ENCODE results near the gene ERBB2.

DNA sequence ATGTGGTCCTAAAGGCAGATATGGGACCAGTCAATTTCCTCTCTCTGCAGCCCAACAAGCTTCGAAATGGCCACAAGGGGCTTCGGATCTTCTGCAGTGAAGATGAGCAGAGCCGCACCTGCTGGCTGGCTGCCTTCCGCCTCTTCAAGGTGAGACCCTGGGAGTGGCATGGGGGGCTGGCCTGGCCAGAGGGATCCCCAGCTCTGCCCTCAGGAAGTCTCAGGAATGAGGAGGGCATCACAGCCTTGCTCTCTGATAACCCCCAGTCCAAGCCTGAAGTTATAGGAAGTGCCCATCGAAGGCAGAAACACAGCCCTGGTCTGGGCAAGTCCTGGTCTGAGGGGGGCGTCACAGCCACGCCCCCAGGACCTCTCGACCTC is 45.0 kb downstream of the ERBB2 start:
- TF ChIP-seq EZH2 (IDR thresholded peaks at IDR 0.05; ENCODE audit: insufficient read depth, poor library complexity, severe bottlenecking): no peak
- TF ChIP-seq EZH2phosphoT487 (IDR thresholded peaks at IDR 0.05; ENCODE audit: insufficient read depth, low read depth): no peak

All from GM23248 (cell line).